Sigmoid colon (tissue), 7 donors: ENCODE results near the gene CTTN. TPM values are rescaled to one million over a fixed set of nuclear protein-coding genes. Genes with fewer than 3 reads are reported as not detected.

Experiments used
- DNase-seq: peaks from one replicate; pipeline ENCODE4 v3.0.0-alpha.2; 2019
- H3K27ac ChIP-seq, 4 donors: fragments of 200-600 bp; sonication (generic); one replicate each; pipeline ENCODE4 v1.5.1; 2016 to 2019; ENCODE audit warnings: mild to moderate bottlenecking in 1 of 4
- H3K27me3 ChIP-seq, 3 donors: fragments of 200-600 bp; sonication (generic); one replicate each; pipeline ENCODE4 v1.5.1; 2019; ENCODE audit warnings: mild to moderate bottlenecking in 1 of 3
- H3K36me3 ChIP-seq, 4 donors: fragments of 200-600 bp; sonication (generic); one replicate each; pipeline ENCODE4 v1.5.1; 2016 to 2019
- H3K4me1 ChIP-seq, 4 donors: fragments of 200-600 bp; sonication (generic); one replicate each; pipeline ENCODE4 v1.5.1; 2017 to 2019
- H3K4me3 ChIP-seq, 4 donors: fragments of 200-600 bp; sonication (generic); one replicate each; pipeline ENCODE4 v1.5.1; 2017 to 2019; ENCODE audit warnings: mild to moderate bottlenecking in 2 of 4, moderate library complexity in 1 of 4
- H3K9me3 ChIP-seq, 4 donors: fragments of 200-600 bp in 3 of 4; sonication (generic) in 3 of 4; one replicate each; pipeline versions ENCODE4 v1.5.1 to v1.6.1; 2013 to 2019
- EP300 ChIP-seq, 4 donors: sonication (generic); formaldehyde crosslinking; IDR thresholded peaks; one replicate each; pipeline ENCODE4 v1.6.1; 2017; ENCODE audit warnings: antibody characterized with exemption in 4 of 4
- POLR2A ChIP-seq, 2 donors: fragments of 450-650 bp; IDR thresholded peaks; one replicate each; pipeline ENCODE4 v1.6.1; 2016; ENCODE audit warnings: antibody characterized with exemption in 2 of 2, mild to moderate bottlenecking in 2 of 2, moderate library complexity in 2 of 2
- POLR2AphosphoS5 ChIP-seq, 4 donors: sonication (generic); formaldehyde crosslinking; IDR thresholded peaks; one replicate each; pipeline ENCODE4 v1.6.1; 2017; ENCODE audit warnings: antibody characterized with exemption in 4 of 4
- WGBS, 2 donors: extraction: QIAGEN DNeasy Blood & Tissue Kit; methylation state at CpG; one replicate each; pipeline ENCODE4 v1.1.7; 2013; 5-methylcytosine and 5-hydroxymethylcytosine counted together
- intact Hi-C: fragments of 100-400 bp; cut with DNase I; formaldehyde crosslinking; loops from one replicate; pipeline ENCODE4 v1.15.1; 2023
- polyA plus RNA-seq, 3 donors: library from polyadenylated mRNA; stranded (reverse); fragments of 200-250 nt; gene quantifications; one replicate each; pipeline ENCODE4 v1.2.3, GENCODE V29; 2013
- total RNA-seq, 4 donors: library from RNA; depleted of rRNA; stranded (reverse); fragments of >200 nt; gene quantifications; one replicate each; pipeline ENCODE4 v1.1.0, GENCODE V29; 2016
- TF ChIP-seq, protein P1 (sequence below), 4 experiments: fragments of 450-650 bp in 3 of 4; fragments of 200-600 bp in 1 of 4; IDR thresholded peaks; one replicate each; pipeline ENCODE4 v1.5.1; 2016 to 2019; ENCODE audit warnings: antibody characterized with exemption in 4 of 4, mild to moderate bottlenecking in 3 of 4, moderate library complexity in 2 of 4
- donor health status: healthy with polysubstance abuse.
- donor health status: Bipolar disorder and iron deficiency.
- donor health status: healthy.

Gene CTTN
- total and polyA plus RNA-seq, 7 donors = 87.1 to 312 (median 136) TPM

DNA sequence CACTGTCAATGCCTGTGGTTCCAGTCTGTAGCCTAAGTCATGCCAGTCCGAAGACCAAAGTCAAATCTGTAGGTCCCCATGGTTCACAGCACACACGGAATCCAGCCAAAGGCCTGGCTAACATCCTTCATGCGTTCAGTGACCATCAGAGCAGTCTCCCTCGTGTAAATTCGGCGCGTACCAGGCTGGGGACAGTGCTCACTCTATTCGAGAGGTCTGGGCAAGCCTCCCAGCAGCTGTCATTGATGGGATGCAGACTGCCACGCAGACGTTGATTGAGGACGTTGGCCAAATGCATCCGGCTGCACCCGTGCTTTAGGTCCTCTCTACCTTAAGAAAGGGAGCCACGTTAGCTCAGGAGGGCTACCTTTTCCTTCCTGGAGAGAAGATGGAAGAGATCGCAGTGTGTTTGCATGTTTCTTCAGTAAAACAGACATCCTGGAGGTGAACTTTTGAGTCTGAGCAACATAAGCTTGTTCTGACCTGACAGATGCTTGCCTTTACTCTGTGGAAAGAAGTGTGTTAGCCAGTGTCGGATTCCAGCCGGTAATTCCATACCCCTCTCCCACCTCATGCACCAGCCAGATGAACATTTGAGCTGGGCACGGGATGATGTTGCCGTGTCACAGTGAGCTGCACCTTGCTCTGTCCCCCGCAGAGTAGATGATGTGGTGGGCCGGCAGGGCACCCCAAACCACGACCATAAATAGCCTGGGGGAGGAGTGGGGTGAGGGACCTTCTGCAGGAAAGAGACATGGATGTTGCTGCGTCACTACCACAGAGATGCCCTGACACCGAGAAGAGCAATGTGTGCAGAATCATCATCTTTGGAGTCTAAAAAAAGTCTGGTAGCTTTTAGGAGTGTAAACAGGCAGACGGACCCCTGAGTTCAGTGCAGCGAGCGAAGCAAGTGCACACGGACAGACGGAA, 12.2 kb downstream of the CTTN start:
- intact Hi-C loops = no loop called here
- Histone ChIP-seq H3K9me3 (no peaks in the 10 kb centered on the region), H3K4me1 (no peaks in the 10 kb centered on the region), H3K27me3 (no peaks in the 10 kb centered on the region), H3K4me3 (no peak overlapping the region), H3K36me3 (peaks cover 58 to 100% (median 89%) of the 10 kb centered on the region in 4 donors), H3K27ac (no peak overlapping the region)
- no peak for TF ChIP-seq POLR2AphosphoS5 (IDR thresholded peaks at IDR 0.05)
- no peak for TF ChIP-seq POLR2A (IDR thresholded peaks at IDR 0.05)
- TF ChIP-seq, protein P1, sequence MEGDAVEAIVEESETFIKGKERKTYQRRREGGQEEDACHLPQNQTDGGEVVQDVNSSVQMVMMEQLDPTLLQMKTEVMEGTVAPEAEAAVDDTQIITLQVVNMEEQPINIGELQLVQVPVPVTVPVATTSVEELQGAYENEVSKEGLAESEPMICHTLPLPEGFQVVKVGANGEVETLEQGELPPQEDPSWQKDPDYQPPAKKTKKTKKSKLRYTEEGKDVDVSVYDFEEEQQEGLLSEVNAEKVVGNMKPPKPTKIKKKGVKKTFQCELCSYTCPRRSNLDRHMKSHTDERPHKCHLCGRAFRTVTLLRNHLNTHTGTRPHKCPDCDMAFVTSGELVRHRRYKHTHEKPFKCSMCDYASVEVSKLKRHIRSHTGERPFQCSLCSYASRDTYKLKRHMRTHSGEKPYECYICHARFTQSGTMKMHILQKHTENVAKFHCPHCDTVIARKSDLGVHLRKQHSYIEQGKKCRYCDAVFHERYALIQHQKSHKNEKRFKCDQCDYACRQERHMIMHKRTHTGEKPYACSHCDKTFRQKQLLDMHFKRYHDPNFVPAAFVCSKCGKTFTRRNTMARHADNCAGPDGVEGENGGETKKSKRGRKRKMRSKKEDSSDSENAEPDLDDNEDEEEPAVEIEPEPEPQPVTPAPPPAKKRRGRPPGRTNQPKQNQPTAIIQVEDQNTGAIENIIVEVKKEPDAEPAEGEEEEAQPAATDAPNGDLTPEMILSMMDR (IDR thresholded peaks at IDR 0.05) = no peak
- TF ChIP-seq EP300 (IDR thresholded peaks at IDR 0.05) = no peak
- DNase-seq = no peak
- WGBS, 2 donors = 80 to 91% methylated on average over 29 of the region's 29 CpGs

DNA sequence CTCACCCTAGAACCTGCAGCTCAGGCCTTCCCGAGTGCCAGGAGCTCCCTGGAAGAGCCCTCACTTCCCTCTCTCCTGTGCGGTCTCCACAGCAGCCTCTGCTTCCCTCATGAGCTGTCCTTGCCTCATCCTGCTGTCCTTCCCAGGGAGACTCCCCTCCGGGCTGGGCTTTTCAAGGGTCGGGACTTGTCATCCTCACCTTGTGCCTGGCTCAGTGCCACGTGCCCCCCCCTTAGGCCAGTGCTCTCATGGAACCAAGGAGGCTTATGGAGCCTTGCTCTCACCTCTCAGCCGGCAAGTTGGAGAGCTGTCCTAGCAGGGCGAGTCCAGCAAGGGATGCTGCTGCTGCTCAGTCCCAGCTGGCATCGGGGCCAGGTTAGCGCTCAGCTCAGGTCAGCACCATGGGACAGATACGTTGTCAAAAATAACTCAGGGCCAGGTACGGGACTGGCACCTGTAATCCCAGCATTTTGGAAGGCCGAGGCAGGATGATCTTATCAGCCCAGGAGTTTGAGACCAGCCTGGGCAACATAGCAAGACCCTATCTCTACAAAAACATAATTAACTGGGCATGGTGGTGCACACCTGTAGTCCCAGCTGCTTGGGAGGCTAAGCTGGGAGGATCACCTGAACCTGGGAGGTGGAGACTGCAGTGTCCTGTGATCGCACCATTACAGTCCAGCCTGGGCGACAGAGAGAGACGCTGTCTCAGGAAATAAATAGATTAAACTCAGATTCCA, 13.6 kb downstream of the CTTN start:
- 91 to 95% methylated on average over 15 of the region's 15 CpGs for WGBS, 2 donors
- no peak for DNase-seq
- peaks cover 55 to 100% (median 93%) of the 10 kb centered on the region in 4 donors for H3K36me3 ChIP-seq
- H3K27ac ChIP-seq = no peak overlapping the region
- H3K9me3 ChIP-seq = no peaks in the 10 kb centered on the region
- intact Hi-C loops = no loop called here
- TF ChIP-seq POLR2AphosphoS5 (IDR thresholded peaks at IDR 0.05) (no peak), EP300 (IDR thresholded peaks at IDR 0.05) (no peak), POLR2A (IDR thresholded peaks at IDR 0.05) (no peak)
- TF ChIP-seq, protein P1 (IDR thresholded peaks at IDR 0.05) = no peak
- H3K4me3 ChIP-seq = no peak overlapping the region
- H3K4me1 ChIP-seq = no peaks in the 10 kb centered on the region
- H3K27me3 ChIP-seq = no peaks in the 10 kb centered on the region

DNA sequence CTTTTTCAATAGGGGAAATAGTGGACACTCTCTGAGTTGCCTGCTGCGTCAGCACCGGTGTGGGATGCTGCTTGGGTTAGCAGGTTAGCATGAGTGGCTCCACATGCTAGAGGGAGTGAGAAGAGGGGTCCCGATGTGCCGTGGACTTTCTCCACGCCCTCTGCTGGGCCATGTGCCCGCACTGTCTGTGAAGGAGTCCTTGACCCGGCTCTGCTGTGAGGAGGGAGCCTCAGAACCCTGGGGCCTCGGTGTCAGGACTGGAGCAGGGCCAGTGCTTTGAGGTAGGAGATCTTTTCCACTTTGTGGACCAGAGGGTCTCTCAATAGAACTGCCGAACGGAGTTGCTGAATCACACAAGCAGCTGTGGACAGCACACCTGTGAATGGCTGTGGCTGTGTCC, 14.8 kb downstream of the CTTN start:
- Histone ChIP-seq H3K4me1 (no peaks in the 10 kb centered on the region), H3K27ac (no peak overlapping the region), H3K36me3 (peaks cover 45 to 100% (median 91%) of the 10 kb centered on the region in 4 donors)

DNA sequence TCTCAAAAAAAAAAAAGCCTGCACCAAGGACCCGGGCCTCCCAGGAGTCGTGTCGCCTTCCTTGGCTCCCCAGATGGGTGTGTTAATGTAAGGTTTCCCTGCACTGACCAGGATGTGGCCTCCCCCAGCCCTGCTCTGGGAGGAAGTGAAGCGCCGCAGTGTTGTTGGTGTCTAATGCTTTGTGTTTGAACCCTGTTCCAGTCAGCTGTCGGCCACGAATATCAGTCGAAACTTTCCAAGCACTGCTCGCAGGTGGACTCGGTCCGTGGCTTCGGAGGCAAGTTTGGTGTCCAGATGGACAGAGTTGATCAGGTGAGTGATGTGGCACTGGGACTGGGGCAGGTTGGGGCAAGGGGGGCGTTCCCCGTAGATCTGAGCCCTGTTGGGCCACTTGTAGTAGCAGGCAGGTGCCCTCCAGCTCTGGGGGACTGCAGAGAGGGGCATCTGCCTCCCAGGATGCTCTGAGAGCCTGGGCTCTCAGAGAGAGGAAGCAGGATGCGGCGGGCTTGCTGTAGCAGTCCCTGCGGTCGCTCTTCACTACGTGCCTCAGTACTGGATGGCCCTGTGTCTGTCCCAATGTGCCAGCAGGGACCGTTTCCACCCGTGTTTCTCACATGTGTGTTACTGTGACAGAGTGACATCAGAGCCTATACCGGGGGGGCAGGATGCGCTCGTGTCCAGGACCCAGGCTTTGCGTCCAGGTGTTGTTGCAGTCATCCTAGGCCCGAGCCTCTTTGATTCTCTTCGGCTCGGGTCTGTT, 16.2 kb downstream of the CTTN start:
- Histone ChIP-seq H3K4me3 (no peak overlapping the region), H3K4me1 (no peaks in the 10 kb centered on the region), H3K27me3 (no peaks in the 10 kb centered on the region), H3K36me3 (peaks cover 32 to 100% (median 91%) of the 10 kb centered on the region in 4 donors), H3K27ac (peak overlapping the region in 1 of 4 donors; percentile 24), H3K9me3 (no peaks in the 10 kb centered on the region)
- intact Hi-C loops = no loop called here
- WGBS, 2 donors = 95% methylated on average over 28 of the region's 28 CpGs
- no peak for TF ChIP-seq EP300 (IDR thresholded peaks at IDR 0.05)
- no peak for TF ChIP-seq POLR2A (IDR thresholded peaks at IDR 0.05)
- TF ChIP-seq POLR2AphosphoS5 (IDR thresholded peaks at IDR 0.05) = no peak
- TF ChIP-seq, protein P1 (IDR thresholded peaks at IDR 0.05) = no peak
- DNase-seq = no peak

More for the DNA sequence above, 14.8 kb downstream of the CTTN start:
- H3K4me3 ChIP-seq = no peak overlapping the region
- no peaks in the 10 kb centered on the region for H3K9me3 ChIP-seq
- DNase-seq = no peak
- 95% methylated on average over 10 of the region's 10 CpGs for whole genome bisulfite sequencing, 2 donors
- H3K27me3 ChIP-seq = no peaks in the 10 kb centered on the region
- intact Hi-C loops = no loop called here
- TF ChIP-seq EP300 (IDR thresholded peaks at IDR 0.05) = no peak
- no peak for TF ChIP-seq POLR2AphosphoS5 (IDR thresholded peaks at IDR 0.05)
- no peak for TF ChIP-seq POLR2A (IDR thresholded peaks at IDR 0.05)
- TF ChIP-seq, protein P1 (IDR thresholded peaks at IDR 0.05) = no peak
